A673 (cell line): Measurements from ENCODE around the gene MAMSTR. TPM values are rescaled to one million over a fixed set of nuclear protein-coding genes. Genes with fewer than 3 reads are reported as not detected.

Experiments used
- BruUV-seq: library from RNA; stranded (reverse); fragments of 400-500 nt; replicated peaks from 2 replicates; lab custom pipeline; 2021; lab: Mats Ljungman, UMichigan
- CTCF ChIA-PET: fragments of 300-600 bp; sonication (Branson Sonifier 250); formaldehyde crosslinking; loops from one replicate; lab custom pipeline; 2022; ENCODE audit warnings: antibody characterized with exemption; lab: Charles Lee
- POLR2A ChIA-PET: fragments of 300-600 bp; sonication (Branson Sonifier 250); formaldehyde crosslinking; loops from one replicate; lab custom pipeline; 2022; ENCODE audit warnings: antibody characterized with exemption; ENCODE audit not compliant: low non-redundant PET; lab: Charles Lee
- DNase-seq: peaks from one replicate; pipeline ENCODE4 v3.0.0-alpha.2; 2015; ENCODE audit warnings: low spot score
- H3K27ac ChIP-seq: fragments of 200-600 bp; sonication (generic); 2 replicates; pipeline ENCODE4 v1.5.1; 2016; ENCODE audit warnings: mixed run types, low read depth, mild to moderate bottlenecking, mixed read lengths, antibody characterized with exemption, low read length; ENCODE audit not compliant: poor library complexity, severe bottlenecking
- H3K27me3 ChIP-seq: fragments of 200-600 bp; sonication (generic); replicated peaks from 2 replicates; pipeline ENCODE4 v1.6.1; 2017; ENCODE audit warnings: mixed run types, low read depth, mild to moderate bottlenecking, mixed read lengths, antibody characterized with exemption, low read length; ENCODE audit not compliant: insufficient read depth, poor library complexity
- H3K36me3 ChIP-seq: fragments of 200-600 bp; sonication (generic); 2 replicates; pipeline ENCODE4 v1.6.1; 2016; ENCODE audit warnings: mixed run types, mild to moderate bottlenecking, mixed read lengths, antibody characterized with exemption, low read length; ENCODE audit not compliant: insufficient read depth, poor library complexity, severe bottlenecking
- H3K4me1 ChIP-seq: fragments of 200-600 bp; sonication (generic); 2 replicates; pipeline ENCODE4 v1.6.1; 2017; ENCODE audit warnings: mixed run types, mild to moderate bottlenecking, mixed read lengths, antibody characterized with exemption, low read length; ENCODE audit not compliant: insufficient read depth, poor library complexity, severe bottlenecking
- H3K4me3 ChIP-seq: fragments of 200-600 bp; sonication (generic); 2 replicates; pipeline ENCODE4 v1.5.1; 2016; ENCODE audit warnings: low read depth, mixed run types, mild to moderate bottlenecking, mixed read lengths, low read length; ENCODE audit not compliant: poor library complexity, severe bottlenecking
- H3K9me3 ChIP-seq: fragments of 200-600 bp; sonication (generic); 2 replicates; pipeline ENCODE4 v1.6.1; 2016; ENCODE audit warnings: mixed run types, low read depth, mild to moderate bottlenecking, mixed read lengths, antibody characterized with exemption, low read length; ENCODE audit not compliant: poor library complexity, severe bottlenecking
- EZH2 ChIP-seq: fragments of 200-600 bp; sonication (generic); IDR thresholded peaks from 2 replicates; pipeline ENCODE4 v1.6.1; 2017; ENCODE audit warnings: borderline replicate concordance, low read depth, mild to moderate bottlenecking, mixed read lengths, antibody characterized with exemption, low read length; ENCODE audit not compliant: poor library complexity, severe bottlenecking
- intact Hi-C: fragments of 100-400 bp; cut with micrococcal nuclease; formaldehyde crosslinking; loops from one replicate; pipeline ENCODE4 v1.10.0; 2022; ENCODE audit not compliant: unreplicated experiment
- total RNA-seq: library from RNA; stranded (reverse); gene quantifications from 2 replicates; pipeline ENCODE4 v1.2.3, GENCODE V29; 2021
- TF ChIP-seq, protein P1 (sequence below): fragments of 300-800, 200-600 bp; sonication (generic); conservative IDR thresholded peaks from 2 replicates; pipeline ENCODE4 v1.5.1; 2017; ENCODE audit warnings: low read depth, mild to moderate bottlenecking, antibody characterized with exemption, low read length, moderate library complexity, mixed read lengths

Gene MAMSTR
- total RNA-seq, 1 experiment from 2014 or later: 4.7 TPM

DNA sequence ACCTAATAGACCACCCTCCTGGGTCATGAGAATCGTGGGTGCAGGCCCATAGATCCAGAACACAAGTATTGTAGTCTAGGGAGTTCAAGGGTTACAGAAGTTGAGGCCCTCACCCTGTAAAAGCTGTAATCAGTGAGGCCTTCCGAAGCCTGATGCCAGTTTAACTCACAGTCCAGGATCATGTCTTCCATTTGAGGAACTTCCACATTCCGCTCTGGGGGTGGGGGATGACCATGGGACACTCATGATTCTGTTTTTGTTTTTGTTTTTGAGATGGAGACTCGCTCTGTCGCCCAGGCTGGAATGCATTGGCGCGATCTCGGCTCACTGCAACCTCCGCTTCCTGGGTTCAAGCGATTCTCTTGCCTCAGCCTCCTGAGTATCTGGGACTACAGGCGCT lies 22.6 kb upstream of the MAMSTR start:
- POLR2A ChIA-PET: no interaction called here
- CTCF ChIA-PET: interaction anchor here (0.6 kb wide), 1 partner anchor 460 kb away, joined by 8 read pairs; no protein-coding TSS in a partner anchor
- H3K36me3 ChIP-seq: no peaks in the 10 kb centered on the region
- H3K27ac ChIP-seq: no peak overlapping the region
- no peak for DNase-seq
- H3K4me3 ChIP-seq: no peak overlapping the region
- BruUV-seq: no TSS peak
- H3K9me3 ChIP-seq: no peaks in the 10 kb centered on the region
- peaks cover 26% of the 10 kb centered on the region for H3K4me1 ChIP-seq
- no peaks in the 10 kb centered on the region for H3K27me3 ChIP-seq
- no peak for TF ChIP-seq EZH2
- TF ChIP-seq, protein P1, sequence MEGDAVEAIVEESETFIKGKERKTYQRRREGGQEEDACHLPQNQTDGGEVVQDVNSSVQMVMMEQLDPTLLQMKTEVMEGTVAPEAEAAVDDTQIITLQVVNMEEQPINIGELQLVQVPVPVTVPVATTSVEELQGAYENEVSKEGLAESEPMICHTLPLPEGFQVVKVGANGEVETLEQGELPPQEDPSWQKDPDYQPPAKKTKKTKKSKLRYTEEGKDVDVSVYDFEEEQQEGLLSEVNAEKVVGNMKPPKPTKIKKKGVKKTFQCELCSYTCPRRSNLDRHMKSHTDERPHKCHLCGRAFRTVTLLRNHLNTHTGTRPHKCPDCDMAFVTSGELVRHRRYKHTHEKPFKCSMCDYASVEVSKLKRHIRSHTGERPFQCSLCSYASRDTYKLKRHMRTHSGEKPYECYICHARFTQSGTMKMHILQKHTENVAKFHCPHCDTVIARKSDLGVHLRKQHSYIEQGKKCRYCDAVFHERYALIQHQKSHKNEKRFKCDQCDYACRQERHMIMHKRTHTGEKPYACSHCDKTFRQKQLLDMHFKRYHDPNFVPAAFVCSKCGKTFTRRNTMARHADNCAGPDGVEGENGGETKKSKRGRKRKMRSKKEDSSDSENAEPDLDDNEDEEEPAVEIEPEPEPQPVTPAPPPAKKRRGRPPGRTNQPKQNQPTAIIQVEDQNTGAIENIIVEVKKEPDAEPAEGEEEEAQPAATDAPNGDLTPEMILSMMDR: no peak
- intact Hi-C loops: no loop called here

DNA sequence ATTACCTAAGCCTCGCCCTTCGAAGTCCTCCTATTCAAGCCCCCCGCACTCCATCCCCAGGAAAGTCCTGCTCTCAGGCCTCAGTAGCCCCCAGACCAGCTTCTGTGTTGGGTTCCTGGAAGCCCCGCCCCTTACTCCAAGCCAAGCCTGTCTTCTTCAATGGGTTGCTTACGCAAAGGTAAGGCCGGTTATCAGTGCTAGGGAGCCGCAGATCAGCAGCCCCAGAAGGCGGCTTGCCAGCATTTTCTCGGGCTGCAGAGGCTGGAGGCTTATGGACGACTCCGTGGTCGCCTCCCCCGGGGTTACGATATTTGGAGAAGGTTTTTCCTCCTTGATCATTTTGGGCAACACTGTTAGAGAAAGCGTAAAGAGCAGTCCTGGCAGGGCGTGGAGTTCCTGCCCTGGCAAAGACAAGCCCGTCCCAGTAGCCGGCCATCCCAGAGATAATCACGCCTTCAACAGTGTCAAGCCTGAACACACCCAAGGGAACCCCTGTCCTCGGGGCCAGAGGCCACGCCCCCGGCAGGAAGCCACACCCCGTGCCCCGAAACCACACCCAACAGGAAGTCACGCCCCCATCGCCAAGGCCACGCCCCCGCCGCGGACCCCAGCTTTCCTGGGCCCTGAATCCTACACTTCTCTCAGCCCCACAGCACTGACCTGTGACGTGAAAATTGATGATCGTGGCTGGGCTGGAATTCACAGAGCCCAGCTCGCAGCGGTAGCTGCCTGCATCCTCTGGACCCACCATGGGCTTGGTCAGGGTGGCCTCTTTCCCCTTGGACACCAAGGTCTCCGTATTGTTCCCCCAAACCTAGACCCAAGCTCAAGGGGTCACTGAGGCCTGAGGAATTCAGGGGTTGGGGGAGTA lies 21.8 kb upstream of the MAMSTR start:
- no peak overlapping the region for H3K4me3 ChIP-seq
- DNase-seq: peak; percentile 43
- CTCF ChIA-PET: interaction anchor here (0.6 kb wide), 2 partner anchors 381 to 459 kb away, joined by 8 to 9 read pairs; no protein-coding TSS in a partner anchor
- H3K27ac ChIP-seq: no peak overlapping the region
- H3K9me3 ChIP-seq: no peaks in the 10 kb centered on the region
- H3K36me3 ChIP-seq: no peaks in the 10 kb centered on the region
- H3K27me3 ChIP-seq: no peaks in the 10 kb centered on the region
- TF ChIP-seq, protein P1: no peak
- TF ChIP-seq EZH2: no peak
- POLR2A ChIA-PET: no interaction called here
- no TSS peak for BruUV-seq
- intact Hi-C loops: no loop called here
- H3K4me1 ChIP-seq: peaks cover 23% of the 10 kb centered on the region

- Histone ChIP-seq H3K4me3 (peak within 1 kb of the TSS; percentile 59), H3K9me3 (no peaks in the 10 kb centered on the region), H3K27me3 (no peaks in the 10 kb centered on the region), H3K27ac (peak within 1 kb of the TSS; percentile 73), H3K4me1 (peaks cover 21% of the 10 kb centered on the region), H3K36me3 (no peaks in the 10 kb centered on the region)
- no peak for TF ChIP-seq EZH2
- TF ChIP-seq, protein P1: no peak
- intact Hi-C loops: no loop called here
- DNase-seq: no peak
- CTCF ChIA-PET: no interaction called here
- BruUV-seq: no TSS peak
- POLR2A ChIA-PET: no interaction called here
Observed at GRCh38 chr19:48740164-48740972, 20.8 kb upstream of the MAMSTR start, which contains the start of gene RASIP1. Gene RASIP1 (minus strand): TSS chr19:48740610. CDS start chr19:48740282, 328 bp downstream.
